HG02885 (cell line): ENCODE results near the gene TUBG2.
"Not testable (repeated sequence)": the region's sequence is repeated elsewhere in the genome, so short reads cannot be mapped to it uniquely, and the experiment has no call there.

ENCODE experiments used
- ATAC-seq: cut with Tn5 transposase; IDR thresholded peaks from one replicate; pipeline ENCODE4 v1.9.1; 2021; ENCODE audit warnings: mild to moderate bottlenecking; ENCODE audit not compliant: unreplicated experiment, poor library complexity

TUBG2 gene

GRCh38 chr17:42653179-42654124 is 5.6 kb upstream of the TUBG2 start:
- no peak for ATAC-seq

GRCh38 chr17:42655528-42655927 is 3.6 kb upstream of the TUBG2 start:
- no peak for ATAC-seq

- no peak for ATAC-seq
These were observed 1.1 kb upstream of the TUBG2 start for GRCh38 chr17:42657824-42658588.

GRCh38 chr17:42659932-42660274 is 819 bp downstream of the TUBG2 start:
- ATAC-seq: not testable (repeated sequence)

- ATAC-seq: no peak
These were observed 1.7 kb downstream of the TUBG2 start for GRCh38 chr17:42660692-42661345.

- no peak for ATAC-seq
These were observed 6.5 kb downstream of the TUBG2 start for GRCh38 chr17:42665581-42666001.

- ATAC-seq: not testable (repeated sequence)
These were observed 7.0 kb downstream of the TUBG2 start for GRCh38 chr17:42666126-42666525.

GRCh38 chr17:42667088-42667951 is 8.2 kb downstream of the TUBG2 start:
- no peak for ATAC-seq

- ATAC-seq: no peak
These were observed 10.6 kb downstream of the TUBG2 start for GRCh38 chr17:42669705-42669976.

- no peak for ATAC-seq
These were observed 11.1 kb downstream of the TUBG2 start for GRCh38 chr17:42669977-42670788.

GRCh38 chr17:42670789-42671657 is 11.9 kb downstream of the TUBG2 start:
- ATAC-seq: no peak

- no peak for ATAC-seq
These were observed 13.0 kb downstream of the TUBG2 start for GRCh38 chr17:42672038-42672437.

- ATAC-seq: no peak
These were observed 14.3 kb downstream of the TUBG2 start for GRCh38 chr17:42673266-42673884.

GRCh38 chr17:42673885-42674754 is 15.0 kb downstream of the TUBG2 start:
- ATAC-seq: no peak

GRCh38 chr17:42674755-42675347 is 15.8 kb downstream of the TUBG2 start:
- no peak for ATAC-seq

GRCh38 chr17:42675348-42675964 is 16.4 kb downstream of the TUBG2 start:
- no peak for ATAC-seq
